ENCODE results near the gene ZNF583.

The ZNF583 gene

DNA sequence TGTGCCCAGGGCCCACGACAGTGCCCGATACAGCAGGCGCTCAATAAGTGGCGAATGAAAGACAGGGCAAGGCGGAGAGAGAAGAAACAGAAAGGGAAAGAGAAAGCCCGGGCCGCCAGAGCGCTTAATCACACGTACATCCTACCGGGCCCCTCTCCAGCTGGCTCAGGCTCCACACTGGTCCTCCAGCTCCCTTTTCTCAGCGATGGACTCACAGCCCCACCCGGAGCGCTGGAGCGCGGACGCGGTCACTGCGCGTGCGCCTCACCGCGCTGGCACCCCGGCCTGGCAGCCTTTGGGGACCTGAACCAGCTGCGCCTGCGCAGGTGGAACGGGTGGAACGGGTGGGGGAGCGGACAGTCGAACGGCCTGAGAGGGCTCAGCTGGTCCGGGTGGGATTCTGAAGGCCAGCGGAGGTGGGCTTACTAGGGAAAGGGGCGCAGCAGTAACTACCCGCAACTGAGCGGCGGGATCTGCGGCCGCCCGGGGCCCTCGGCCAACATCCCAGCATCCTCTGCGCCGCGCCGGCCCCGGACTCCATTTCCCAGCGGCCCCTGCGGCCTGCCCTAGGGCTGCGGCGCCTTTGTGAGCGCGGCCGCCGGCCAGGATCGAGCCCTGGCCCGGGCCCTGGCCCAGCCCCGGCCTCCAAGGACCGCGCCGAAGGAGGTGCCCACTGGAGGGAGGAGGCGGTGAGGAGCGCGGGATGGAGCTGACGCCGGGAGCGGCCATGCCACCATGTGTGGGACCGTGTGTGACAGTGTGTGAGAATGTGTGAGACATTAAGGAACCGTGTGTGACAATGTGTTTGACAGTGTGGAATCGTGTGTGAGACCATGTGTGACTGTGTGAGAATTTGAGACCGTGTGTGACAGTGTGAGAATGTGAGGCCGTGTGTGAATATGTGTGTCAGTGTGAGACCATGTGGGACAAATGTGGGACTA is at the start of gene ZNF583:
Gene ZNF583, plus strand, starts transcription at position 569 of the 941 bp plus-strand sequence. CDS start 2,783 bp downstream, outside the sequence.
- DNase-seq = peak; percentile 98

DNA sequence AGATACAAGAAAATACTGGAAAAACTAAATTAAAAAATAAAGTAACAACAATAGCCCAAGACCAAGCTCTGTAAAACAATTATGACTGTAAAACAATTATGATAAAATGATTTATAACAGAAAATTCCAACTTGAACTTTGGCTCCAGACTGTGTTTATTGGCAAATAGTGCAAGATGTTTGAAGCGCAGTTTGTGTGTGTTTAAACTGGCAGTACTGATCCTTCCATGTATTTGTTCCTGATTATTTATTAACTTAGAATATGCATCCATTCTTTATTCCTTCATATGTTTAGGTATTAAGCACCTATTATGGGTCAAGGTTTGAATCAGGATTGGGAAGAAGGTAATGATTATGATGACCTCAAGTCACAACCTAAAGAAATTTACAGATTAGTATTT is 48.6 kb upstream of the ZNF583 start:
- DNase-seq = no peak

DNA sequence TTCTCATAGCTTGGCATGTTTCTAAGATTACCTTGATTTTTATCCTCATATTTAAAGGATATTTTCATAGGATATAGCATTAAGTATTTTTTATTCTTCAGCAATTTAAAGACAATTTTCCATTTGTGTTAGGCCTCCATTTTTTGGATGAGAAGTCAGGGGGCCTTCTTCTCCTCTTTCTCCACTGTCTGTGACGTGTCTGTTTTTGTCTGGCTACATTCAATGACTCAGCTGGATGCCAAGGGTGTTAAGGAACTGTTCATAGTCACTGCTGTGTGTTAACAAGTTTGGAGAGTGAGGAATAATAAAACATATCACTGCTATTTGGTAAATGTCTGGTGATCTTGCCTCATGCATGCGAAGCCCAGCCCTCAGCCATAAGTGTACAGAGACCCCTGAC is 47.2 kb upstream of the ZNF583 start:
- no peak for DNase-seq

DNA sequence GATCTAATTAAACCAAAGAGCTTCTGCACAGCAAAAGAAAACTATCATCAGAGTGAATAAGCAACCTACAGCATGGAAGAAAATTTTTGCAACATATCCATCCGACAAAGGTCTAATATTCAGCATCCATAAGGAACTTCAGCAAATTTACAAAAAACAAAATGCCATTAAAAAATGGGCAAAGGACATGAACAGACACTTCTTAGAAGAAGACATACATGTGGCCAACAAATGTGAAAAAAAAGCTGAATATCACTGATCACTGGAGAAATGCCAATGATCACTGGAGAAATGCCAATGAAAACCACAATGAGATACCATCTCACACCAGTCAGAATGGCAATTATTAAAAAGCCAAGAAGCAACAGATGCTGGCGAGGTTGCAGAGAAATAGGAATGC is 43.3 kb upstream of the ZNF583 start:
- DNase-seq = no peak

DNA sequence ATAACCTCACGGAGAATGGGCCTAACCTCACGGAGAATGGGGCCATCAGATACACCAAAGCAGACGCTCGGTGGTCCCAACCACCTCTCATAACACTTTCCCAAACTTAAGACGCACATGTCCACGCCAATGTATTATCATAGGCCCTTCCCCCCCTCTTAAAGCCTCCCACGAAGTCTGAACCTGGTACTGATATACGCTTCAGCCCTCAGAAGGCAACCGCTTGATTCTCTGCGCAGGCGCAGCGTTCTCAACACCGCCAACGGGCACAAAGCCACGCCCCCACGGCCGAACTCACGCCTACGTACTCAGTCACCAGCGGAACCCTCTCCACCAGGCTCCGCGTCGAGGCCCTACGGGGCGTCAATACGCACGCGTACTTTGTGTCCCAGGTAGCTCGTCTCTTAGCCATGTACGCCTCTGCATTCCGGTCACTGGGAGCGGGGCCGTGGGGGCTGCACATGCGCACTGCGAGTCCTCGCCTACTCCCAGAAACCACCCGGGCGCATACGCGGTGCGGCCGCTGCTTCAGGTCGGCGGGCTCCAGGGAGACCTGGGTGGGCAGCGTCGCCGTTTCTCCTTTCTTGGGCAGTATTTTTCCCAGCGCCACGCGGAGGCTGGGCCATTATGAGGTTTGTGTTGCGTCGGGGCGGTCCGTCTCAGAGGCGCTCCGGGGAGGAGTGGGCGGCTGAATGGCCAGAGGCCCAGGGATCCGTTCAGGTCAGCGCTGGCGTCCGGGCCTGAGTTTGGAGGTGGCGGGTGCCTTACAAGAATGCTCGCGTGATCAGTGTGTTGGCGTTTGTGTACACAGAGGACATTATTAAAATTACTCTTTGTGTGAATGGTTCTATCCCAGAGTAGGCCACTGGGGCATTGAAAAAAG is 36.1 kb upstream of the ZNF583 start:
- DNase-seq = peak; percentile 97

DNA sequence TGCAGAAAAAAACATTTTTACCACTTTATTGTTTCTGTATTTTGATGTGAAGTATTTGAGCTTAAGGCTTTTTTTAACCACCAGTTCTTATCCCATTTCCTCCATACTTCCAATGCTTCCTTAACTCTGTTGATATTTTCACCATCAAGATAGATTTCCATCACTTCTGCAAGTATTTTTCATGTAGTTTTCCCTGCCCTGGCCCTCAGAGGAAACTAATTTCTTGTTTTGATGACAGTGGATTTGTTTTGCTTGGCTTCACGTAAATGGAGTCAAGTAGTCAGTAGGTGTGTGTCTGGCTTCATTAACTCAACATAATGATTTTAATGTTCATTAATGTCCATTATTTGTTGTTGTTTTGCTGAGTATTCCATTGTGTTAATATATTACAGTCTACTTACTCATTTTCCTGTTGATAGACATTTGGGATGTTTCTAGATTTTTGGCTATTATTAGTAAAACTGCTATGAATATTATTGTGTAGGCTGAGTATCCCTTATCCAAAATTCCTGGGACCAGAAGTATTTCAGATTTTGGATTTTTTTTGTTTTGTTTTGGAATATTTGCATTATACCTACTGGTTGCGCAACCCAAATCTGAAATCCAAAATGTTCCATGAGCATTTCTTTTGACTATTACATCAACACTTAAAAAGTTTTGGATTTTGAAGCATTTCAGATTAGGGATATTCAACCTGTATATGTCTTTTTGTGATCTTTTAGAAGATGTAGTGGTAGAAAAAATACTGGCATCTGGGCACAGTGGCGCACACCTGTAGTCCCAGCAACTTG is 34.1 kb upstream of the ZNF583 start:
- DNase-seq = no peak

DNA sequence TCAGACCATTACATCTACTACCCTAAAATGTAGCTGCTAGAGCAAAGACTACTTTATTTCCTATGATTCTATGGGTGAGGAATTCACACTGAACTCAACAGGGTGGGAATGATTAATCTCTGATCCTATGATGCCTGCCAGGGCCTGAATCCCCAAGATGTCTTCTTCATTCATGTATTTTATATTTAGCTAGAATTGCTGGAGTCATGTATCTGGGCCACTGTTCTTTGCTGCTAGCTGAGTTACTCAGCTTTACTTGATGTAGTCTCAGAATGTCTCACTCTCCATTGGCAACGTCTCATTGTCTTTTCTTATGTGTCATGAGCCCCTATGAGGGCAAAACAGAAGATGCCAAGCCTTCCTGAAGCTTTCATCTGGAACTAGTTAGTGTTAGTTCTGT is 31.9 kb upstream of the ZNF583 start:
- no peak for DNase-seq

DNA sequence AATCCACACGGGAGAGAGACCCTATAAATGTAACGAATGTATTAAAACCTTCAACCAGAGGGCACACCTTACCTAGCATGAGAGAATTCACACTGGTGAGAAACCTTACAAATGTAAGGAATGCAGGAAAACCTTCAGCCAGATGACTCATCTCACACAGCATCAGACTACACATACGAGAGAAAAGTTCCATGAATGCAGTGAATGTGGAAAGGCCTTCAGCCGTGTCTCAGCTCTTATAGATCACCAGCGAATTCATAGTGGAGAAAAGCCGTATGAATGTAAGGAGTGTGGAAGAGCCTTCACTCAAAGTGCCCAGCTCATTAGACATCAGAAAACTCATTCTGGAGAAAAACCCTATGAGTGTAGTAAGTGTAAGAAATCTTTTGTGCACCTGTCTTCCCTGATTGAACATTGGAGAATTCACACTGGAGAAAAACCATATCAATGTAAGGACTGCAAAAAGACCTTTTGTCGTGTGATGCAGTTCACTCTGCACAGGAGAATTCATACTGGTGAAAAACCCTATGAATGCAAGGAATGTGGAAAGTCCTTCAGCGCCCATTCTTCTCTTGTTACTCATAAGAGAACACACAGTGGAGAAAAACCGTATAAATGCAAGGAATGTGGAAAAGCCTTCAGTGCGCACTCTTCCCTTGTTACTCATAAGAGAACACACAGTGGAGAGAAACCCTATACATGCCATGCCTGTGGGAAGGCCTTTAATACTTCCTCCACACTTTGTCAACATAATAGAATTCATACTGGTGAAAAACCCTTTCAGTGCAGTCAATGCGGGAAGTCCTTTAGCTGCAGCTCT is 26.8 kb upstream of the ZNF583 start:
- DNase-seq = no peak

DNA sequence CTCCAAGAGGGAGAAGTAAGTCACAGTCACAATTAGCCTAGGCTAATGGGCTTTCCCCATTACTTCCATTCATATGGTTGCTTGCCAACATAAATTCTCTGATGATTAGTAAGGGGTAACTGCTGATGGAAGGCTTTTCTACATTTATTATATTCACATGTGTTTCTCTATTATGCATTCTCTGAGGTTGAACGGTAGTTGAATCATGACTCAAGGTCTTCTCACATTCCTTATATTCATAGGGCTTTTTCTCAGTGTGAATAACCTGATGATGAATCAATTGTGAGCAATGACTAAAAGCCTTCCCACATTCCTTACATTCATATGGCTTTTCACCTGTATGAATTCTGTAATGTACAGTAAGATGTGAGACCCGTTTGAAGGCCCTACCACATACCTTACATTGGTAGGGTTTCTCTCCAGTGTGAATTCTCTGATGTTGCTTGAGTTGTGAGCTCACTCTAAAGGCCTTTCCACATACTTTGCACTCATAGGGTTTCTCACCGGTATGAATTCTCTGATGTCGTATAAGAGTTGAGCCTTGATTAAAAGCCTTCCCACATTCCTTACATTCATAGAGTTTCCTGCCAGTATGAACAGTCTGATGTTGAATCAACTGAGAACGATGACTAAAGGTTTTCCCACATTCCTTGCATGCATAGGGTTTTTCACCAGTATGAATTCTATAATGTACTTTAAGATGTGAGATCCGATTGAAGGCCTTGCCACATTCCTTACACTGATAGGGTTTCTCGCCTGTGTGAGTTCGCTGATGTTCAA is 20.1 kb upstream of the ZNF583 start:
- DNase-seq = no peak

DNA sequence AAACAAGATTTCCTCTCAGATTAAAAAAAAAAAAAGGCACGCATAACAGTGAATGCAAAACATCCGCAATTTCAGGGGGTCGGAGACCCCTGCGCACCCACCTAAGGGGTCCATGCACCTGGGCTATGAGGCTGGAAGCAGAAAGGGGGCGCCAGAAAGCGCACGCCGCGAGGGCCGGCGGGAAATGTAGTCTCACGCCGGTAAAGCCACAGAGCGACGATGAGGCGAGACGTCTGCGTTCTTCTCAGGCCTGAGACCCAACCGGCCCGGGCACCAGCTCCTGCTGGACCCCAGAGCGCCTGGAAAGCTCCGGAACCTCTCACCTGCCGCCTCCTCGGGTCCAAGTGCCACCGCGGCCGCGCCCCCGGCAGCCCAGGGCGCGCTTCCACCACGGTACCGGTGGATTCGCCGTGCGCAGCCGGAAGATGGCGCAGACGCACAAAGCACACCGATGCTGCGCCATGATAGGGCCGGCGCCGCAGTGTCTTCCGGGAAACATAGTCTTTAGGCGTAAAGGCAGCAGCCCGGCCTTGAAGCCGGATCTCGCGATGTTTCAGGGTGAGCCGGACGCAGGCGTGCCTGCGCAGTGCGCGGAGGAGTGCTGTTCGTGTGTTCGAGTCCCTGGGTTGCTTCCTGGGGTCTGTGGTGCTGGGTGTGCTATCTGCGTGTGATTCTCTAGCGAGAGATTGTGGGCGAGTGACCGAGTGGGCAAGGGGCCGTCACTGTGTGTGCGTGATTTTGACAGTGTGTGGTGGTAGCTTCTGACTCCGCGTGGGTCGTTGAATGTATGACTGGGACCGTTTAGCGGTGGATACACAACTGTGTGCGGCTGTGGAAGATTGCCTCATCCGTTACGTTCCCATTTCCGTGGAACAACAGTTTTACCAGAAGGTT is 10.8 kb upstream of the ZNF583 start, which contains the start of gene ZNF582:
Gene ZNF582, minus strand, starts transcription at position 416 of the 894 bp plus-strand sequence. CDS start 1,782 bp downstream, outside the sequence.
- DNase-seq = peak; percentile 98

DNA sequence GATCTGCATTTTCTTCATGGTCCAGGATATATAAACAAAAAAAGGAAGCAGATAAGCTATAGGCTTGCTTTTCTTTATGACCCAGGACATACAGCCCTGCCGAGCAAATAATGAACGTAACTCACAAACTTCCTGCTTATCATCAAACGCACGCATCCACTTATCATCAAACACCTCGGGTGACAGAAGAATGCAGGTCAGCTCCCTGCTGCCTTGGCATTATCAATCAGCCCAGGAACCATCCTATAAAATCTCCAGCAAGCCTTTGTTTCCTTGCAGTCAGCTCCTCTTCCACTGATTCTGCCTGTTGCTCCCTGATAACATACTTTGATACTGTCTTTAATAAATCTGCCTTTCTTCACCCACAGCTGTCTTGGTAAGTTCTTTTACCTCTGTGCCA is 5.3 kb upstream of the ZNF583 start:
- no peak for DNase-seq

DNA sequence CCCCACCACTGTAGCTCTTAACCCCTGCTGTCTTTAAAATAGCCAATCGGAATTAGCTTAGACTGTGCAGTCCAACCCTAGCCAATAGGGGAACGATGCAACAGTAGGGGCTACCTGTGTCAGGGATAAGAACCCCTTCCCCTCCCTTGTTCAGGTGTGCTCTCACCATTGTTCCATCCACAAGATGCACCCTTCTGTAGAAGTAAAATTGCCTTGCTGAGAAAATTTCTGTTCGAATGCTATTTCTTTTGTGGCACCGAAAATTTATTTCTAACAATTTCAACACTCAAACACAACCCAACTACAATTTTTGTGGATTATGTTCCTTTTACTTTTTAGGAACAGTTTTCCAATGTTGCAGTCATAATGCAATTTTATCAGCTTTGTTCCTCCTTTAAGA is 3.6 kb upstream of the ZNF583 start:
- DNase-seq = no peak

DNA sequence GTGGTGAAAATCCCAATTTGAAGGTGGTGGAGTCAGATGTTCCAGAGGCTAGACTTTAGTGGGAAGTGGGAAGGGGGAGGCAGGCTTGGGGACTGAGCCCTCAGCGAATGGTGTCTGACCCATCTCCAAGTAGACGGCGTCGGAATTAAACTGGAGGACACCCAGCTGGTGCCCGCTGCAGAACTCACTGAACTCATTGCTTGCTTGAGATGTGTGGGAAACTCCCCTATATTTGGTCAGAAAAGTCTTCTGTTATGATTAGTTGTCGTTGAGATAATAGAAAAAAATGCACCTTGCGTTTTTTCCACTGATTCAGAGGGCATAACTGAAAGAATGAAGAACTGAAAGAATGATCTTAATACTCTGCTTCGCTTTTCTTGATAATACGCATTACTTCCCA is 871 bp upstream of the ZNF583 start:
- peak; percentile 21 for DNase-seq

DNA sequence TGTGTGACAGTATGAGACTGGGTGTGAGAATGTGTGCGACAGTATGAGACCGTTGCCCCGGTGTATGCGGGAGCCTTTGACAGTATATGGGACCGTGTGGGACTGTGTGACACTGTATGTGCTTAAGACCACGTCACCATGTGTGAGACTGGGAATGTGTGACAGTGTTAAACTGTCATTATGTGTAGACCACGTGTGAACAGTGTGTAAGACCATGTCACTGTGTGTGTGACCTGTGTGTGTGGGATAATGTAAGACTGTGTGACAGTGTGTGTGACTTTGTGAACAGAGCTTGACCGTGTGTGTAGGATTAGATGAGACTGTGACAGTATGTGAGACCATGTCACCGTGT is 549 bp downstream of the ZNF583 start:
- DNase-seq = peak; percentile 21

DNA sequence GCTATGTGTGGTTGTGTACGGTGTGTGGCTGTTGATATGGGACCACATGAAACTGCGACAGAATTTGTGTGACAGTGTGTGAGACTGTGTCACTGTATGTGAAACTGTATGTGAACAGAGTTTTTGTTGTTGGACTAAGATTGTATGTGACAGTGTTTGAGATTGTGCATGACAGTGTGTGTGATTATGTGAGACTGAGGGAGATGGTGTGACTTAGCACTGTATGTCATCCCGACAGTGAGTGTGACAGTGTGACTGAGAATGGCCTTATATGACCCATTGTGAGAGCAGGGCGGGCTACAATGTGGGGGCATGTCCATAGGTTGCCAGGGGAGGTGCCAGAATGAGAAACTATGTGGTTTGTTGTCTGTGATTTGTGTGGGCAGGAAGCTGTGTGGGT is 930 bp downstream of the ZNF583 start:
- DNase-seq = no peak

DNA sequence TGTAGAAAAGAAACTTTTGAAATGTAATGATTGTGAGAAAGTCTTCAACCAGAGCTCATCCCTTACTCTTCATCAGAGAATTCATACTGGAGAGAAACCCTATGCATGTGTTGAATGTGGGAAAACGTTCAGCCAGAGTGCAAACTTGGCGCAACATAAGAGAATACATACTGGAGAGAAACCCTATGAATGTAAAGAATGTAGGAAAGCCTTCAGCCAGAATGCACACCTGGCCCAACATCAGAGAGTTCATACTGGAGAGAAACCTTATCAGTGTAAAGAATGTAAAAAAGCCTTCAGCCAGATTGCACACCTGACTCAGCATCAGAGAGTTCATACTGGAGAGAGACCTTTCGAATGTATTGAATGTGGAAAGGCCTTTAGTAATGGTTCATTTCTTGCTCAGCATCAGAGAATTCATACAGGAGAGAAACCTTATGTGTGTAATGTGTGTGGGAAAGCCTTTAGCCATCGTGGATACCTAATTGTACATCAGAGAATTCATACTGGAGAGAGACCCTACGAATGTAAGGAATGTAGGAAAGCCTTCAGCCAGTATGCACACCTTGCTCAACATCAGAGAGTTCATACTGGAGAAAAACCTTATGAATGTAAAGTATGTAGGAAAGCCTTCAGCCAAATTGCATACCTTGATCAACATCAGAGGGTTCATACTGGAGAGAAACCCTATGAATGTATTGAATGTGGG is 19.3 kb downstream of the ZNF583 start:
- no peak for DNase-seq

DNA sequence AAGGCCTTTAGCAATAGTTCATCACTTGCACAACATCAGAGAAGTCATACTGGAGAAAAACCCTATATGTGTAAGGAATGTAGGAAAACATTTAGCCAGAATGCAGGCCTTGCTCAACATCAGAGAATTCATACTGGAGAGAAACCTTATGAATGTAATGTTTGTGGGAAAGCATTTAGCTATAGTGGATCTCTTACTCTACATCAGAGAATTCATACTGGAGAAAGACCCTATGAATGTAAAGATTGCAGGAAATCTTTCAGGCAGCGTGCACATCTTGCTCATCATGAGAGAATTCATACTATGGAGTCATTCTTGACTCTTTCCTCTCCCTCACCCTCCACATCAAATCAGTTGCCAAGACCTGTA is 19.8 kb downstream of the ZNF583 start:
- no peak for DNase-seq

DNA sequence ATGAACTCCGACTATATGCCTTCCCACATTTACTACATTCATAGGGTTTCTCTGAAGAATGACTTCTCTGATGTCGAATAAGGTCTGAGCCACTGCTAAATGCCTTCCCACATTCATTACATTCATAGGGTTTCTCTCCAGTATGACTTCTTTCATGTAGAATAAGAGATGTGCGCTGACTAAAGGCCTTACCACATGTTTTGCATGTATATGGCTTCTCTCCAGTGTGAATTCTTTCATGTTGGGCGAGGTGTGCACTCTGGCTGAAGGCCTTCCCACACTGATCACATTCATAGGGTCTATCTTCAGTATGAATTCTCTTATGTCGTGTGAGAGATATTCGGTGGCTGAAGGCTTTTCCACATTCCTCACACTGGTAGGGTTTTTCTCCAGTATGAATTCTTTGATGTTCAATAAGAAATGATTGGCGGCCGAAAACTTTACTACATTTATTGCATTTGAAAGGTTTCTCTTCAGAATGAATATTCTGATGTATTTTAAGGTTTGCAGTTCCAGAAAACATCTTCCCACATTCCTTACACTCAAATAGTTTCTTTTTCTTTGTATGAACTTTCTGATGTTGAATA is 37.2 kb downstream of the ZNF583 start:
- no peak for DNase-seq

DNA sequence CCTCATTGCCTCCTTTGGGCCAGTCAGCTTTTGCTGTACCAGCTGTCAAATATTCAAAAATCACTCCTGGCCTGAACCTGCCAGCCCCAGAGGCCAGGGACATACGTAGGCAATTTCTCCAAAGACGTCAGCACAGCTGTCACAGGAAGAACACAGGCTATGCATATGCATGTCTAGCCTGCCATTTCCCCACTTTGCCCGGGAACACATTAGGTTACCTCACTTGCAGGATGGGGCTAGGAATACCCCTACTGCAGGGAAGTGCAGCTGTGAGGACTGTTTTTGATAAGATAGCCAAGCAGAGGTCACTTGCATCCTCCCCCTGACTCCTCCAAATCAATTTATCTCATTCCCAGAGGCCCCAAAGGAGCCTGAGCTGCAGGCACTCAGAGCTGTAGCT is 70.2 kb downstream of the ZNF583 start:
- no peak for DNase-seq

Data from right hindlimb (tissue), 1 donor.